OCI-LY7 (cell line): ENCODE results near the gene MPI.

Experiments
- CTCF ChIP-seq: fragments of 200-600 bp; sonication (generic); conservative IDR thresholded peaks from 2 replicates; pipeline ENCODE4 v1.5.1; 2014; ENCODE audit warnings: mild to moderate bottlenecking, antibody characterized with exemption, low read length, moderate library complexity, mixed read lengths
- EZH2phosphoT487 ChIP-seq: fragments of 200-600 bp; sonication (generic); IDR thresholded peaks from 2 replicates; pipeline ENCODE4 v1.6.1; 2018; ENCODE audit warnings: low read depth, borderline replicate concordance, mild to moderate bottlenecking, mixed run types, antibody characterized with exemption, low read length, moderate library complexity, mixed read lengths

GRCh38 chr15:74872702-74873035 lies 17.2 kb upstream of the MPI start:
- TF ChIP-seq CTCF (no peak), EZH2phosphoT487 (no peak)
